HEK293 (cell line): ENCODE data around the gene CCDC183.

ENCODE experiments used
- GLIS1 ChIP-seq: fragments of 450-650 bp; formaldehyde crosslinking; IDR thresholded peaks from 2 replicates; pipeline ENCODE4 v1.5.1; 2016; ENCODE audit warnings: missing biosample characterization, missing genetic modification characterization
- HOXC10 ChIP-seq: sonication (generic); formaldehyde crosslinking; IDR thresholded peaks from 2 replicates; pipeline ENCODE4 v1.8.1; 2023; ENCODE audit warnings: mild to moderate bottlenecking, missing genetic modification reagents
- KLF16 ChIP-seq: fragments of 450-650 bp; formaldehyde crosslinking; IDR thresholded peaks from 2 replicates; pipeline ENCODE4 v1.5.1; 2017; ENCODE audit warnings: missing biosample characterization, missing genetic modification characterization
- KLF7 ChIP-seq: fragments of 450-650 bp; formaldehyde crosslinking; IDR thresholded peaks from 2 replicates; pipeline ENCODE4 v1.5.1; 2016; ENCODE audit warnings: missing biosample characterization, missing genetic modification characterization, borderline replicate concordance
- KLF8 ChIP-seq: fragments of 450-650 bp; formaldehyde crosslinking; IDR thresholded peaks from 2 replicates; pipeline ENCODE4 v1.5.1; 2016; ENCODE audit warnings: missing biosample characterization, missing genetic modification characterization
- MYNN ChIP-seq: fragments of 450-650 bp; formaldehyde crosslinking; IDR thresholded peaks from 2 replicates; pipeline ENCODE4 v1.5.1; 2016; ENCODE audit warnings: missing biosample characterization, missing genetic modification characterization, borderline replicate concordance
- OVOL3 ChIP-seq: fragments of 450-650 bp; formaldehyde crosslinking; IDR thresholded peaks from 2 replicates; pipeline ENCODE4 v1.5.1; 2016; ENCODE audit warnings: missing biosample characterization, missing genetic modification characterization
- YY1 ChIP-seq: fragments of 450-650 bp; formaldehyde crosslinking; IDR thresholded peaks from 2 replicates; pipeline ENCODE4 v1.5.1; 2018; ENCODE audit warnings: missing biosample characterization, missing genetic modification characterization
- YY2 ChIP-seq: fragments of 450-650 bp; formaldehyde crosslinking; IDR thresholded peaks from 2 replicates; pipeline ENCODE4 v1.5.1; 2016; ENCODE audit warnings: missing biosample characterization, missing genetic modification characterization
- ZNF155 ChIP-seq: fragments of 450-650 bp; formaldehyde crosslinking; IDR thresholded peaks from 2 replicates; pipeline ENCODE4 v1.5.1; 2016; ENCODE audit warnings: missing biosample characterization, missing genetic modification characterization
- ZNF354C ChIP-seq: fragments of 450-650 bp; formaldehyde crosslinking; IDR thresholded peaks from 2 replicates; pipeline ENCODE4 v1.5.1; 2016; ENCODE audit warnings: missing biosample characterization, missing genetic modification characterization, low read depth, borderline replicate concordance
- ZNF366 ChIP-seq: fragments of 450-650 bp; formaldehyde crosslinking; conservative IDR thresholded peaks from 2 replicates; pipeline ENCODE4 v1.5.1; 2016; ENCODE audit warnings: missing biosample characterization, missing genetic modification characterization
- ZNF561 ChIP-seq: fragments of 450-650 bp; IDR thresholded peaks from 2 replicates; pipeline ENCODE4 v1.5.1; 2018; ENCODE audit warnings: missing biosample characterization, missing genetic modification characterization, borderline replicate concordance
- ZNF571 ChIP-seq: fragments of 450-650 bp; formaldehyde crosslinking; IDR thresholded peaks from 2 replicates; pipeline ENCODE4 v1.5.0; 2017; ENCODE audit warnings: missing biosample characterization, missing genetic modification characterization
- ZNF600 ChIP-seq: fragments of 450-650 bp; formaldehyde crosslinking; IDR thresholded peaks from 2 replicates; pipeline ENCODE4 v1.5.1; 2016; ENCODE audit warnings: missing biosample characterization, missing genetic modification characterization
- ZNF677 ChIP-seq: fragments of 450-650 bp; IDR thresholded peaks from 2 replicates; pipeline ENCODE4 v1.5.0; 2018; ENCODE audit warnings: missing biosample characterization, mild to moderate bottlenecking, missing genetic modification characterization, moderate library complexity
- ZNF701 ChIP-seq: fragments of 450-650 bp; formaldehyde crosslinking; IDR thresholded peaks from 2 replicates; pipeline ENCODE4 v1.5.1; 2016; ENCODE audit warnings: missing biosample characterization, missing genetic modification characterization
- ZNF707 ChIP-seq: fragments of 450-650 bp; formaldehyde crosslinking; IDR thresholded peaks from 2 replicates; pipeline ENCODE4 v1.5.1; 2016; ENCODE audit warnings: missing biosample characterization, missing genetic modification characterization
- ZNF791 ChIP-seq: fragments of 450-650 bp; formaldehyde crosslinking; IDR thresholded peaks from 2 replicates; pipeline ENCODE4 v1.5.1; 2016; ENCODE audit warnings: missing biosample characterization, missing genetic modification characterization
- TF ChIP-seq, protein P1 (sequence below): fragments of 450-650 bp; formaldehyde crosslinking; IDR thresholded peaks from 2 replicates; pipeline ENCODE4 v1.5.1; 2016; ENCODE audit warnings: missing biosample characterization, missing genetic modification characterization, borderline replicate concordance
- TF ChIP-seq, protein P2 (sequence below): fragments of 450-650 bp; formaldehyde crosslinking; IDR thresholded peaks from 2 replicates; pipeline ENCODE4 v1.5.1; 2016; ENCODE audit warnings: missing biosample characterization, missing genetic modification characterization, low read depth
- TF ChIP-seq, protein P3 (sequence below): fragments of 450-650 bp; formaldehyde crosslinking; IDR thresholded peaks from 2 replicates; pipeline ENCODE4 v1.5.1; 2016; ENCODE audit warnings: missing biosample characterization, missing genetic modification characterization
- TF ChIP-seq, protein P4 (sequence below): fragments of 450-650 bp; formaldehyde crosslinking; IDR thresholded peaks from 2 replicates; pipeline ENCODE4 v1.5.1; 2016; ENCODE audit warnings: missing biosample characterization, missing genetic modification characterization
- TF ChIP-seq, protein P5 (sequence below): fragments of 450-650 bp; formaldehyde crosslinking; conservative IDR thresholded peaks from 2 replicates; pipeline ENCODE4 v1.5.1; 2016; ENCODE audit warnings: low read depth, missing biosample characterization, missing genetic modification characterization
- TF ChIP-seq, protein P6 (sequence below): fragments of 450-650 bp; formaldehyde crosslinking; IDR thresholded peaks from 2 replicates; pipeline ENCODE4 v1.5.1; 2016; ENCODE audit warnings: missing biosample characterization, missing genetic modification characterization

CCDC183 gene

DNA sequence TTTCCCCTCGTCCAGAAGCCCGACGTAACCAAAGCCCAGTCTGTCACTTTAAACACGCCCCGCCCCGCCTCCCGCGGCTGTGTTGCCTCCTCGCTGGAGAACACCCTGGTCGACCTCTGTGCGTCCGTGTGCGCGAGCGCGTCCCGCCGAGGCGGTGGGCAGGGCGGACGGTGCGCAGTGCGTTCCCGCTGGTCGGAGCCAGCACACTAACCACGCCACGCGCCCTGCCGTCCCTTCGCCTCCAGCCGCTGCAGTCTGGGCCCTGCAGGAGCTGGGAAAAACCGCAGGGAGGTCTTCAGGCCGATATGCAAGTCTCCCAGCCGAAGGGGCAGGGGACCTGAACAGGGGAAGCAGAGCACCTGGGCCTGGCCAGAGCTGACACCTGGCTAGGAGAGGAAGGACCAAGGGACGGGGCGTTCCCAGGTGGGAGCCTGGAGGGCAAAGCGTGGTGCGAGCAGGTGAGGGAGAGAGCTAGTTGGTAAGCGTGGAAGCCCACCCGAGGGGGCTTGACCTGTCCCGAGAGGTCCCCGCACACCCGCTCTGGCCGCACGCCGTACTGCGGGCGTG, 51.8 kb downstream of the CCDC183 start (continued):
- TF ChIP-seq, protein P1, sequence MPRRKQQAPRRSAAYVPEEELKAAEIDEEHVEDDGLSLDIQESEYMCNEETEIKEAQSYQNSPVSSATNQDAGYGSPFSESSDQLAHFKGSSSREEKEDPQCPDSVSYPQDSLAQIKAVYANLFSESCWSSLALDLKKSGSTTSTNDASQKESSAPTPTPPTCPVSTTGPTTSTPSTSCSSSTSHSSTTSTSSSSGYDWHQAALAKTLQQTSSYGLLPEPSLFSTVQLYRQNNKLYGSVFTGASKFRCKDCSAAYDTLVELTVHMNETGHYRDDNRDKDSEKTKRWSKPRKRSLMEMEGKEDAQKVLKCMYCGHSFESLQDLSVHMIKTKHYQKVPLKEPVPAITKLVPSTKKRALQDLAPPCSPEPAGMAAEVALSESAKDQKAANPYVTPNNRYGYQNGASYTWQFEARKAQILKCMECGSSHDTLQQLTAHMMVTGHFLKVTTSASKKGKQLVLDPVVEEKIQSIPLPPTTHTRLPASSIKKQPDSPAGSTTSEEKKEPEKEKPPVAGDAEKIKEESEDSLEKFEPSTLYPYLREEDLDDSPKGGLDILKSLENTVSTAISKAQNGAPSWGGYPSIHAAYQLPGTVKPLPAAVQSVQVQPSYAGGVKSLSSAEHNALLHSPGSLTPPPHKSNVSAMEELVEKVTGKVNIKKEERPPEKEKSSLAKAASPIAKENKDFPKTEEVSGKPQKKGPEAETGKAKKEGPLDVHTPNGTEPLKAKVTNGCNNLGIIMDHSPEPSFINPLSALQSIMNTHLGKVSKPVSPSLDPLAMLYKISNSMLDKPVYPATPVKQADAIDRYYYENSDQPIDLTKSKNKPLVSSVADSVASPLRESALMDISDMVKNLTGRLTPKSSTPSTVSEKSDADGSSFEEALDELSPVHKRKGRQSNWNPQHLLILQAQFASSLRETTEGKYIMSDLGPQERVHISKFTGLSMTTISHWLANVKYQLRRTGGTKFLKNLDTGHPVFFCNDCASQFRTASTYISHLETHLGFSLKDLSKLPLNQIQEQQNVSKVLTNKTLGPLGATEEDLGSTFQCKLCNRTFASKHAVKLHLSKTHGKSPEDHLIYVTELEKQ (tag by site-specific recombination) = no peak
- TF ChIP-seq ZNF354C (tag by site-specific recombination) (no peak), ZNF571 (tag by site-specific recombination) (no peak), YY1 (tag by site-specific recombination) (no peak), GLIS1 (tag by site-specific recombination) (peak; percentile 66), ZNF707 (tag by site-specific recombination) (no peak), ZNF791 (no peak), HOXC10 (CRISPR knock-in tag) (no peak), ZNF677 (tag by site-specific recombination) (no peak), KLF8 (tag by site-specific recombination) (peak; percentile 55; the same call in 1 of the 2 replicates), MYNN (tag by site-specific recombination) (no peak), OVOL3 (tag by site-specific recombination) (0 out of 2 replicates have a peak, but pooled peaks have one; percentile 14), YY2 (no peak), KLF16 (0 out of 2 replicates have a peak, but pooled peaks have one; percentile 4), KLF7 (tag by site-specific recombination) (no peak; the same call in 1 of the 2 replicates), ZNF561 (tag by site-specific recombination) (peak; percentile 61), ZNF366 (tag by site-specific recombination) (0 out of 2 replicates have a peak, but pooled peaks have one; percentile 4), ZNF600 (peak; percentile 96), ZNF701 (tag by site-specific recombination) (0 out of 2 replicates have a peak, but pooled peaks have one; percentile 13), ZNF155 (no peak)
- TF ChIP-seq, protein P2, sequence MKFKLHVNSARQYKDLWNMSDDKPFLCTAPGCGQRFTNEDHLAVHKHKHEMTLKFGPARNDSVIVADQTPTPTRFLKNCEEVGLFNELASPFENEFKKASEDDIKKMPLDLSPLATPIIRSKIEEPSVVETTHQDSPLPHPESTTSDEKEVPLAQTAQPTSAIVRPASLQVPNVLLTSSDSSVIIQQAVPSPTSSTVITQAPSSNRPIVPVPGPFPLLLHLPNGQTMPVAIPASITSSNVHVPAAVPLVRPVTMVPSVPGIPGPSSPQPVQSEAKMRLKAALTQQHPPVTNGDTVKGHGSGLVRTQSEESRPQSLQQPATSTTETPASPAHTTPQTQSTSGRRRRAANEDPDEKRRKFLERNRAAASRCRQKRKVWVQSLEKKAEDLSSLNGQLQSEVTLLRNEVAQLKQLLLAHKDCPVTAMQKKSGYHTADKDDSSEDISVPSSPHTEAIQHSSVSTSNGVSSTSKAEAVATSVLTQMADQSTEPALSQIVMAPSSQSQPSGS (tag by site-specific recombination) = no peak
- TF ChIP-seq, protein P3, sequence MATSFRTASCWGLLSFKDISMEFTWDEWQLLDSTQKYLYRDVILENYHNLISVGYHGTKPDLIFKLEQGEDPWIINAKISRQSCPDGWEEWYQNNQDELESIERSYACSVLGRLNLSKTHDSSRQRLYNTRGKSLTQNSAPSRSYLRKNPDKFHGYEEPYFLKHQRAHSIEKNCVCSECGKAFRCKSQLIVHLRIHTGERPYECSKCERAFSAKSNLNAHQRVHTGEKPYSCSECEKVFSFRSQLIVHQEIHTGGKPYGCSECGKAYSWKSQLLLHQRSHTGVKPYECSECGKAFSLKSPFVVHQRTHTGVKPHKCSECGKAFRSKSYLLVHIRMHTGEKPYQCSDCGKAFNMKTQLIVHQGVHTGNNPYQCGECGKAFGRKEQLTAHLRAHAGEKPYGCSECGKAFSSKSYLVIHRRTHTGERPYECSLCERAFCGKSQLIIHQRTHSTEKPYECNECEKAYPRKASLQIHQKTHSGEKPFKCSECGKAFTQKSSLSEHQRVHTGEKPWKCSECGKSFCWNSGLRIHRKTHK = no peak
- TF ChIP-seq, protein P4, sequence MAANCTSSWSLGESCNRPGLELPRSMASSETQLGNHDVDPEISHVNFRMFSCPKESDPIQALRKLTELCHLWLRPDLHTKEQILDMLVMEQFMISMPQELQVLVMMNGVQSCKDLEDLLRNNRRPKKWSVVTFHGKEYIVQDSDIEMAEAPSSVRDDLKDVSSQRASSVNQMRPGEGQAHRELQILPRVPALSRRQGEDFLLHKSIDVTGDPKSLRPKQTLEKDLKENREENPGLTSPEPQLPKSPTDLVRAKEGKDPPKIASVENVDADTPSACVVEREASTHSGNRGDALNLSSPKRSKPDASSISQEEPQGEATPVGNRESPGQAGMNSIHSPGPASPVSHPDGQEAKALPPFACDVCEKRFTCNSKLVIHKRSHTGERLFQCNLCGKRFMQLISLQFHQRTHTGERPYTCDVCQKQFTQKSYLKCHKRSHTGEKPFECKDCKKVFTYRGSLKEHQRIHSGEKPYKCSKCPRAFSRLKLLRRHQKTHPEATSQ (tag by site-specific recombination) = peak; percentile 69; the same call in 1 of the 2 replicates
- TF ChIP-seq, protein P5, sequence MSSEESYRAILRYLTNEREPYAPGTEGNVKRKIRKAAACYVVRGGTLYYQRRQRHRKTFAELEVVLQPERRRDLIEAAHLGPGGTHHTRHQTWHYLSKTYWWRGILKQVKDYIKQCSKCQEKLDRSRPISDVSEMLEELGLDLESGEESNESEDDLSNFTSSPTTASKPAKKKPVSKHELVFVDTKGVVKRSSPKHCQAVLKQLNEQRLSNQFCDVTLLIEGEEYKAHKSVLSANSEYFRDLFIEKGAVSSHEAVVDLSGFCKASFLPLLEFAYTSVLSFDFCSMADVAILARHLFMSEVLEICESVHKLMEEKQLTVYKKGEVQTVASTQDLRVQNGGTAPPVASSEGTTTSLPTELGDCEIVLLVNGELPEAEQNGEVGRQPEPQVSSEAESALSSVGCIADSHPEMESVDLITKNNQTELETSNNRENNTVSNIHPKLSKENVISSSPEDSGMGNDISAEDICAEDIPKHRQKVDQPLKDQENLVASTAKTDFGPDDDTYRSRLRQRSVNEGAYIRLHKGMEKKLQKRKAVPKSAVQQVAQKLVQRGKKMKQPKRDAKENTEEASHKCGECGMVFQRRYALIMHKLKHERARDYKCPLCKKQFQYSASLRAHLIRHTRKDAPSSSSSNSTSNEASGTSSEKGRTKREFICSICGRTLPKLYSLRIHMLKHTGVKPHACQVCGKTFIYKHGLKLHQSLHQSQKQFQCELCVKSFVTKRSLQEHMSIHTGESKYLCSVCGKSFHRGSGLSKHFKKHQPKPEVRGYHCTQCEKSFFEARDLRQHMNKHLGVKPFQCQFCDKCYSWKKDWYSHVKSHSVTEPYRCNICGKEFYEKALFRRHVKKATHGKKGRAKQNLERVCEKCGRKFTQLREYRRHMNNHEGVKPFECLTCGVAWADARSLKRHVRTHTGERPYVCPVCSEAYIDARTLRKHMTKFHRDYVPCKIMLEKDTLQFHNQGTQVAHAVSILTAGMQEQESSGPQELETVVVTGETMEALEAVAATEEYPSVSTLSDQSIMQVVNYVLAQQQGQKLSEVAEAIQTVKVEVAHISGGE = 0 out of 2 replicates have a peak, but pooled peaks have one; percentile 19
- TF ChIP-seq, protein P6, sequence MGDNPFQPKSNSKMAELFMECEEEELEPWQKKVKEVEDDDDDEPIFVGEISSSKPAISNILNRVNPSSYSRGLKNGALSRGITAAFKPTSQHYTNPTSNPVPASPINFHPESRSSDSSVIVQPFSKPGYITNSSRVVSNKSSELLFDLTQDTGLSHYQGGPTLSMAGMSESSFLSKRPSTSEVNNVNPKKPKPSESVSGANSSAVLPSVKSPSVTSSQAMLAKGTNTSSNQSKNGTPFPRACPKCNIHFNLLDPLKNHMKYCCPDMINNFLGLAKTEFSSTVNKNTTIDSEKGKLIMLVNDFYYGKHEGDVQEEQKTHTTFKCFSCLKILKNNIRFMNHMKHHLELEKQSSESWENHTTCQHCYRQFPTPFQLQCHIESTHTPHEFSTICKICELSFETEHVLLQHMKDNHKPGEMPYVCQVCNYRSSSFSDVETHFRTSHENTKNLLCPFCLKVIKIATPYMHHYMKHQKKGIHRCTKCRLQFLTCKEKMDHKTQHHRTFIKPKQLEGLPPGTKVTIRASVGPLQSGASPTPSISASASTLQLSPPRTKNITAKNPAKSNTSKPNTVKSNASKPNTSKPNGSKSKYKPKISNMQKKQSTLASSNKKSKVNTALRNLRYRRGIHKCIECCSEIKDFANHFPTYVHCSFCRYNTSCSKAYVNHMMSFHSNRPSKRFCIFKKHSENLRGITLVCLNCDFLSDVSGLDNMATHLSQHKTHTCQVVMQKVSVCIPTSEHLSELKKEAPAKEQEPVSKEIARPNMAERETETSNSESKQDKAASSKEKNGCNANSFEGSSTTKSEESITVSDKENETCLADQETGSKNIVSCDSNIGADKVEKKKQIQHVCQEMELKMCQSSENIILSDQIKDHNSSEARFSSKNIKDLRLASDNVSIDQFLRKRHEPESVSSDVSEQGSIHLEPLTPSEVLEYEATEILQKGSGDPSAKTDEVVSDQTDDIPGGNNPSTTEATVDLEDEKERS (tag by site-specific recombination) = no peak
